Activated T-helper 1 cell treated with anti-CD3 and anti-CD28 coated beads, Interleukin-12 subunit alpha, Interleukin-12 subunit beta, Interleukin-2, Interleukin-4 antibody, amounts not matched to agents 30 ng/mL and 10 ng/mL and 1 ng/mL, durations not matched to agents 14 hours and 24 hours and 36 hours (primary cell): ENCODE results near the gene NDFIP2. TPM values are rescaled to one million over a fixed set of nuclear protein-coding genes. Genes with fewer than 3 reads are reported as not detected.

Experiments used
- DNase-seq: peaks from one replicate; pipeline ENCODE4 v3.0.0; 2021; ENCODE audit warnings: low spot score
- H3K27ac Mint-ChIP-seq: one replicate; pipeline ENCODE4 v1.8.0; 2021; ENCODE audit warnings: mild to moderate bottlenecking, mixed read lengths
- H3K27me3 Mint-ChIP-seq: one replicate; pipeline ENCODE4 v1.8.0; 2022; ENCODE audit warnings: mild to moderate bottlenecking, moderate library complexity, mixed read lengths; ENCODE audit not compliant: insufficient read depth
- H3K36me3 Mint-ChIP-seq: one replicate; pipeline ENCODE4 v1.8.0; 2021; ENCODE audit warnings: low read depth, mixed read lengths
- H3K4me1 Mint-ChIP-seq: one replicate; pipeline ENCODE4 v1.8.0; 2021; ENCODE audit warnings: low read depth, mixed read lengths
- H3K4me3 Mint-ChIP-seq: one replicate; pipeline ENCODE4 v1.8.0; 2021; ENCODE audit warnings: mild to moderate bottlenecking, moderate library complexity, mixed read lengths
- H3K9me3 Mint-ChIP-seq: one replicate; pipeline ENCODE4 v1.8.0; 2021; ENCODE audit warnings: mixed read lengths
- intact Hi-C: fragments of 100-400 bp; cut with micrococcal nuclease; formaldehyde crosslinking; loops from one replicate; pipeline ENCODE4 v1.15.1; 2024
- total RNA-seq: library from RNA; stranded (reverse); gene quantifications from 2 replicates; pipeline ENCODE4 v1.2.3, GENCODE V29; 2022

Gene NDFIP2
- total RNA-seq, 1 donor from 2014 or later, result 250 TPM

DNA sequence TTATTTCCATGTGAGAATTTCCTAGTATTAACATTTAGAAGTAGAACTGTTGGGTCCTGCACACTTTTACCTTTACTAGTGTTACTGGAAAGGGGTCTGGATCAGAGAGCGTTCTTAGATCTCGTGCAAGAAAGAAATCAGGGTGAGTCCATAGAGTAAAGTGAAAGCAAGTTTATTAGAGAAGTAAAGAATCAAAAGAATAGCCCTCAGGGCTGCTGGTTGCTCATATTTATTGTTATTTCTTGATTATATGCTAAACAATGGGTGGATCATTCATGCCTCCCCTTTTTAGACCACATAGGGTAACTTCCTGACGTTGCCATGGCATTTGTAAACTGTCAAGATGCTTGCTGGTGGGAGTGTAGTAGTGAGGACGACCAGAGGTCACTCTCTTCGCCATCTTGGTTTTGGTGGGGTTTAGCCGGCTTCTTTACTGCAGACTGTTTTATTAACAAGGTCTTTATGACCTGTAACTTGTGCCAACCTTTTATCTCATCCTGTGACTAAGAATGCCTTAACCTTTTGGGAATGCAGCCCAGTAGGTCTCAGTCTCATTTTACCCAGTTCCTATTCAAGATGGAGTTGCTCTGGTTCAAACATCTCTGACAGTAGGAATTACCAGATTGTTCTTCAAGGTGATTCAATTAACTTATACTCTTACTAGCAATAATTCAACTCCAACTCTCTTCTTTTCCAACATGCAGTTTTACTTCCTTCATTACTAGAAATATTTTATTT is 27.4 kb downstream of the NDFIP2 start:
- Mint-ChIP-seq H3K36me3 (peaks cover 49% of the 10 kb centered on the region), H3K27ac (no peak overlapping the region), H3K9me3 (peaks cover 5% of the 10 kb centered on the region), H3K4me3 (no peak overlapping the region), H3K27me3 (no peaks in the 10 kb centered on the region), H3K4me1 (peaks cover 84% of the 10 kb centered on the region)
- no peak for DNase-seq
- intact Hi-C loops, result loop anchor here (1.0 kb wide), 1 partner anchor 9 kb away; no protein-coding TSS in a partner anchor

GRCh38 chr13:79511611-79512010 is 30.7 kb downstream of the NDFIP2 start:
- H3K9me3 Mint-ChIP-seq, result no peaks in the 10 kb centered on the region
- peaks cover 87% of the 10 kb centered on the region for H3K4me1 Mint-ChIP-seq
- H3K4me3 Mint-ChIP-seq, result no peak overlapping the region
- intact Hi-C loops, result no loop called here
- H3K36me3 Mint-ChIP-seq, result peaks cover 54% of the 10 kb centered on the region
- no peak for DNase-seq
- no peaks in the 10 kb centered on the region for H3K27me3 Mint-ChIP-seq
- no peak overlapping the region for H3K27ac Mint-ChIP-seq

GRCh38 chr13:79512950-79513349 is 32.0 kb downstream of the NDFIP2 start:
- Mint-ChIP-seq H3K27me3 (no peaks in the 10 kb centered on the region), H3K4me1 (peaks cover 94% of the 10 kb centered on the region), H3K4me3 (peak overlapping the region; percentile 9), H3K36me3 (peaks cover 57% of the 10 kb centered on the region), H3K27ac (peak overlapping the region; percentile 72), H3K9me3 (no peaks in the 10 kb centered on the region)
- intact Hi-C loops, result no loop called here
- DNase-seq, result no peak

DNA sequence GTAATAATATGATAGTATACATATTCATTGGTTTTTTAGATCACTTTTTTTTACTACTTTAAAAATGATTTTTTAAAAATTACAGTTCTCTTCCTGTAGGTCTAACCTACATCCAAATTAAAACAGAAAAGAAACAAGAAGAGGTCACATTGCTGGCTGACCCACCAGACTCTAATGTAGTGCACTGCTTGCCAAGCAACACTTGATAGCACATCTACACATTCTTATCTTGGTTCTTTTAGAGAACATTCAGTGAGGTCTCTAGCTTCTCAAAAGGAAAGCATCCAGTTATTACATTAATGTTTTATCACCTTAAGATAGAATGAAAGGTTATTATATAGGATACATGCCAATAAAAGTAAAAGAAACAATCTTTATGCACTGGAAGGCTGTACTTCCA is 35.6 kb downstream of the NDFIP2 start:
- intact Hi-C loops, result no loop called here
- no peak for DNase-seq
- Mint-ChIP-seq H3K27me3 (no peaks in the 10 kb centered on the region), H3K4me3 (no peak overlapping the region), H3K36me3 (peaks cover 53% of the 10 kb centered on the region), H3K4me1 (peaks cover 90% of the 10 kb centered on the region), H3K27ac (peak overlapping the region; percentile 44), H3K9me3 (peaks cover 4% of the 10 kb centered on the region)

GRCh38 chr13:79519255-79519654 is 38.3 kb downstream of the NDFIP2 start:
- H3K27ac Mint-ChIP-seq, result no peak overlapping the region
- H3K27me3 Mint-ChIP-seq, result no peaks in the 10 kb centered on the region
- peak overlapping the region; percentile 33 for H3K4me3 Mint-ChIP-seq
- H3K36me3 Mint-ChIP-seq, result peaks cover 52% of the 10 kb centered on the region
- no peak for DNase-seq
- H3K4me1 Mint-ChIP-seq, result peaks cover 73% of the 10 kb centered on the region
- peaks cover 4% of the 10 kb centered on the region for H3K9me3 Mint-ChIP-seq
- intact Hi-C loops, result no loop called here

GRCh38 chr13:79522583-79522982 is 41.6 kb downstream of the NDFIP2 start:
- peaks cover 4% of the 10 kb centered on the region for H3K9me3 Mint-ChIP-seq
- peak overlapping the region; percentile 43 for H3K4me3 Mint-ChIP-seq
- H3K36me3 Mint-ChIP-seq, result peaks cover 34% of the 10 kb centered on the region
- H3K4me1 Mint-ChIP-seq, result peaks cover 43% of the 10 kb centered on the region
- H3K27ac Mint-ChIP-seq, result peak overlapping the region; percentile 86
- no peaks in the 10 kb centered on the region for H3K27me3 Mint-ChIP-seq
- intact Hi-C loops, result loop anchor here (1.0 to 10.0 kb wide), 9 partner anchors 8 to 868 kb away; partner anchors contain the start of genes NDFIP2, OBI1 and RBM26
- DNase-seq, result peak; percentile 54

DNA sequence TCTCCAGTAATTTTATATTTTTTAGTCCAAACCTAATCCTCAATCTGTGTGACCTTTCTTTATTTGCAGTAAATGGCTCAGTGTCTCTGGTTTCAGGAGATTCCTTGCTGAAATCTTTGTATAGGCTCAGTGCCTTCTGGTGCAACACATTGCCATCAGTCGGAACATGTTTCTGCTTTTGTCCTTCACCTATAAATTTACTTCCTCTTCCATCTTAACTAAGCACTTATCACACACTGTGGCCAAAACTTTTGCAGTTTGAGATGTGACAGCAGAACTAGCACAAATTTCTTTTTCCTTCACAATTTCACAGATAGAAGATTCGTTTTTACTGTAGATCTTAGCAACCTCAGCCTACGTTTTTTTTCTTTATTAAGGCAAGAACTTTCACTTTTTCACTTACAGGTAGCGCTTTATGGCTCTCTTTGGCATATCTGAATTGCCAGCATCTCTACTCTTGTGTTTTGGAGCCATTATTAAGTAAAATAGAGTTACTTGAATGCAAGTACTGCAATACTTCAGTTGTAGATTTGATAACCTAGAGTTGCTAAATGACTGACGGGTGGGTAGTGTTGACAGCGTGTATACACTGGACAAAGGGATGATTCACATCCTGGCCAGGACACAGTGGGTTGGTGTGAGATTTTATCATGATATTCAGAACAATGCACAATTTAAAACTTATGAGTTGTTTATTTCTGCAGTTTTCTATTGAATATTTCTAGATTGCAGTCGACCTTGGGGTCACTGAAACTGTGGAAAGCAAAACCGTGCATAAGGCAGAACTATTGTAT is 44.3 kb downstream of the NDFIP2 start:
- no peak for DNase-seq
- no peaks in the 10 kb centered on the region for H3K9me3 Mint-ChIP-seq
- H3K27me3 Mint-ChIP-seq, result no peaks in the 10 kb centered on the region
- H3K4me1 Mint-ChIP-seq, result peaks cover 18% of the 10 kb centered on the region
- H3K4me3 Mint-ChIP-seq, result no peak overlapping the region
- H3K36me3 Mint-ChIP-seq, result peaks cover 19% of the 10 kb centered on the region
- H3K27ac Mint-ChIP-seq, result no peak overlapping the region
- intact Hi-C loops, result loop anchor here (1.0 to 10.0 kb wide), 4 partner anchors 16 to 870 kb away; partner anchors contain the start of gene OBI1

GRCh38 chr13:79527698-79528097 is 46.7 kb downstream of the NDFIP2 start:
- H3K36me3 Mint-ChIP-seq, result peaks cover 32% of the 10 kb centered on the region
- intact Hi-C loops, result loop anchor here (10.0 kb wide), 2 partner anchors 333 to 873 kb away; partner anchors contain the start of gene OBI1
- no peak overlapping the region for H3K27ac Mint-ChIP-seq
- H3K4me1 Mint-ChIP-seq, result peaks cover 29% of the 10 kb centered on the region
- no peaks in the 10 kb centered on the region for H3K27me3 Mint-ChIP-seq
- H3K9me3 Mint-ChIP-seq, result no peaks in the 10 kb centered on the region
- H3K4me3 Mint-ChIP-seq, result no peak overlapping the region
- DNase-seq, result no peak

DNA sequence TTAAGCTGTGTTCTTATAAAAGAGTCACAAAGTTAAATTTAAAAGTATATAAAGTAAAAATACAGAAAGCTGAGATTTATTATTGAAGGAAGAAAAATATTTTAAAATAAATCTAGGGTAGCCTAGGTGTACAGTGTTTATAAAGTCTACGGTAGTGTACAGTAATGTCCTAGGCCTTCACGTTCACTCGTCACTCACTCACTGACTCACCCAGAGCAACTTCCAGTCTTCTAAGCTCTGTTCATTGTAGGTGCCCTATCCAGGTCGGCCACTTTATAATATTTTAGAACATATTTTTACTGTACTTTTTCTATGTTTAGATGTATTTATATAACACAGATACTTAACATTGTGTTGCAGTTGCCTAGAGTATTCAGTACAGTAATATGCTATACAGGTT is 47.4 kb downstream of the NDFIP2 start:
- Mint-ChIP-seq H3K27me3 (no peaks in the 10 kb centered on the region), H3K36me3 (peaks cover 29% of the 10 kb centered on the region), H3K9me3 (no peaks in the 10 kb centered on the region), H3K4me3 (no peak overlapping the region), H3K27ac (no peak overlapping the region), H3K4me1 (peaks cover 26% of the 10 kb centered on the region)
- intact Hi-C loops, result loop anchor here (10.0 kb wide), 2 partner anchors 334 to 874 kb away; partner anchors contain the start of gene OBI1
- no peak for DNase-seq

GRCh38 chr13:79528759-79529191 is 47.8 kb downstream of the NDFIP2 start:
- H3K27ac Mint-ChIP-seq, result no peak overlapping the region
- no peak overlapping the region for H3K4me3 Mint-ChIP-seq
- no peak for DNase-seq
- peaks cover 28% of the 10 kb centered on the region for H3K4me1 Mint-ChIP-seq
- intact Hi-C loops, result loop anchor here (10.0 kb wide), 2 partner anchors 334 to 874 kb away; partner anchors contain the start of gene OBI1
- H3K36me3 Mint-ChIP-seq, result peaks cover 31% of the 10 kb centered on the region
- H3K27me3 Mint-ChIP-seq, result no peaks in the 10 kb centered on the region
- H3K9me3 Mint-ChIP-seq, result no peaks in the 10 kb centered on the region

- Mint-ChIP-seq H3K36me3 (peaks cover 41% of the 10 kb centered on the region), H3K9me3 (no peaks in the 10 kb centered on the region), H3K27ac (no peak overlapping the region), H3K4me3 (no peak overlapping the region), H3K27me3 (no peaks in the 10 kb centered on the region), H3K4me1 (peaks cover 39% of the 10 kb centered on the region)
- intact Hi-C loops, result loop anchor here (10.0 kb wide), 2 partner anchors 335 to 875 kb away; partner anchors contain the start of gene OBI1
- no peak for DNase-seq
Observed at GRCh38 chr13:79529817-79530216, 48.9 kb downstream of the NDFIP2 start.

DNA sequence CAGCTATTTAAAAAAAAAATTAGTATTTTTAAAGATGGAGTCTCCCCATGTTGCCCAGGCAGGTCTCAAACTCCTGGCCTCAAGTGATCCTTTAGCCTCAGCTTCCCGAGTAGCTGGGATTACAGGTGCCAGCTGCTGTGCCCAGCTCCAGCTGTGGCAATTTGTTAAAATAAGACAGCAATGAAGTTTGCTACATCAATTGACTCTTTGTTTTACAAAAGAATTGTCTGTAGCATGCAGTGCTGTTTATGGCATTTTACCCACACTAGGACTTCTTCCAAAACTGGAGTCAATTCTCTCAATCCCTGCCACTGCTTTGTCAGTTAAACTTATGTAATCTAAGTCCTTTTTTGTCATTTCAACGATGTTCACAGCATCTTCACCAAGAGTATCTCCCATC is 49.3 kb downstream of the NDFIP2 start:
- Mint-ChIP-seq H3K36me3 (peaks cover 45% of the 10 kb centered on the region), H3K27ac (peak overlapping the region; percentile 62), H3K27me3 (no peaks in the 10 kb centered on the region), H3K9me3 (no peaks in the 10 kb centered on the region), H3K4me3 (no peak overlapping the region), H3K4me1 (peaks cover 43% of the 10 kb centered on the region)
- DNase-seq, result no peak
- intact Hi-C loops, result no loop called here
